A673 (cell line): ENCODE measurements around the gene CHEK1. TPM values are rescaled to one million over a fixed set of nuclear protein-coding genes. Genes with fewer than 3 reads are reported as not detected.

Source experiments
- BruUV-seq: library from RNA; stranded (reverse); fragments of 400-500 nt; replicated peaks from 2 replicates; lab custom pipeline; 2021; lab: Mats Ljungman, UMichigan
- CTCF ChIA-PET: fragments of 300-600 bp; sonication (Branson Sonifier 250); formaldehyde crosslinking; loops from one replicate; lab custom pipeline; 2022; ENCODE audit warnings: antibody characterized with exemption; lab: Charles Lee
- POLR2A ChIA-PET: fragments of 300-600 bp; sonication (Branson Sonifier 250); formaldehyde crosslinking; loops from one replicate; lab custom pipeline; 2022; ENCODE audit warnings: antibody characterized with exemption; ENCODE audit not compliant: low non-redundant PET; lab: Charles Lee
- DNase-seq: peaks from one replicate; pipeline ENCODE4 v3.0.0-alpha.2; 2015; ENCODE audit warnings: low spot score
- H3K27ac ChIP-seq: fragments of 200-600 bp; sonication (generic); 2 replicates; pipeline ENCODE4 v1.5.1; 2016; ENCODE audit warnings: mixed run types, low read depth, mild to moderate bottlenecking, mixed read lengths, antibody characterized with exemption, low read length; ENCODE audit not compliant: poor library complexity, severe bottlenecking
- H3K27me3 ChIP-seq: fragments of 200-600 bp; sonication (generic); replicated peaks from 2 replicates; pipeline ENCODE4 v1.6.1; 2017; ENCODE audit warnings: mixed run types, low read depth, mild to moderate bottlenecking, mixed read lengths, antibody characterized with exemption, low read length; ENCODE audit not compliant: insufficient read depth, poor library complexity
- H3K36me3 ChIP-seq: fragments of 200-600 bp; sonication (generic); 2 replicates; pipeline ENCODE4 v1.6.1; 2016; ENCODE audit warnings: mixed run types, mild to moderate bottlenecking, mixed read lengths, antibody characterized with exemption, low read length; ENCODE audit not compliant: insufficient read depth, poor library complexity, severe bottlenecking
- H3K4me1 ChIP-seq: fragments of 200-600 bp; sonication (generic); 2 replicates; pipeline ENCODE4 v1.6.1; 2017; ENCODE audit warnings: mixed run types, mild to moderate bottlenecking, mixed read lengths, antibody characterized with exemption, low read length; ENCODE audit not compliant: insufficient read depth, poor library complexity, severe bottlenecking
- H3K4me3 ChIP-seq: fragments of 200-600 bp; sonication (generic); 2 replicates; pipeline ENCODE4 v1.5.1; 2016; ENCODE audit warnings: low read depth, mixed run types, mild to moderate bottlenecking, mixed read lengths, low read length; ENCODE audit not compliant: poor library complexity, severe bottlenecking
- H3K9me3 ChIP-seq: fragments of 200-600 bp; sonication (generic); 2 replicates; pipeline ENCODE4 v1.6.1; 2016; ENCODE audit warnings: mixed run types, low read depth, mild to moderate bottlenecking, mixed read lengths, antibody characterized with exemption, low read length; ENCODE audit not compliant: poor library complexity, severe bottlenecking
- CTCF ChIP-seq: fragments of 300-800, 200-600 bp; sonication (generic); conservative IDR thresholded peaks from 2 replicates; pipeline ENCODE4 v1.5.1; 2017; ENCODE audit warnings: low read depth, mild to moderate bottlenecking, antibody characterized with exemption, low read length, moderate library complexity, mixed read lengths
- EZH2 ChIP-seq: fragments of 200-600 bp; sonication (generic); IDR thresholded peaks from 2 replicates; pipeline ENCODE4 v1.6.1; 2017; ENCODE audit warnings: borderline replicate concordance, low read depth, mild to moderate bottlenecking, mixed read lengths, antibody characterized with exemption, low read length; ENCODE audit not compliant: poor library complexity, severe bottlenecking
- intact Hi-C: fragments of 100-400 bp; cut with micrococcal nuclease; formaldehyde crosslinking; loops from one replicate; pipeline ENCODE4 v1.10.0; 2022; ENCODE audit not compliant: unreplicated experiment
- total RNA-seq: library from RNA; stranded (reverse); gene quantifications from 2 replicates; pipeline ENCODE4 v1.2.3, GENCODE V29; 2021

The CHEK1 gene
- total RNA-seq, 1 experiment from 2014 or later, result 135 TPM

- no peaks in the 10 kb centered on the region for H3K9me3 ChIP-seq
- POLR2A ChIA-PET, result interaction anchor here (0.7 kb wide), 1 partner anchor 16 kb away, joined by 5 read pairs; no protein-coding TSS in a partner anchor
- TF ChIP-seq EZH2 (no peak), CTCF (peak; percentile 55)
- H3K36me3 ChIP-seq, result peaks cover 46% of the 10 kb centered on the region
- BruUV-seq, result TSS peak; percentile 48
- CTCF ChIA-PET, result no interaction called here
- no peaks in the 10 kb centered on the region for H3K27me3 ChIP-seq
- intact Hi-C loops, result loop anchor here (1.0 to 2.0 kb wide), 2 partner anchors 248 to 261 kb away; partner anchors contain the start of gene HYLS1
- peak; percentile 98 for DNase-seq
- H3K4me1 ChIP-seq, result peaks cover 19% of the 10 kb centered on the region
- H3K27ac ChIP-seq, result peak overlapping the region; percentile 90
- H3K4me3 ChIP-seq, result peak overlapping the region; percentile 59
These were observed 1.5 kb downstream of the CHEK1 start for GRCh38 chr11:125626288-125626950.

- BruUV-seq, result no TSS peak
- intact Hi-C loops, result loop anchor here (2.0 kb wide), 1 partner anchor 247 kb away; no protein-coding TSS in a partner anchor
These were observed 2.4 kb downstream of the CHEK1 start for GRCh38 chr11:125627236-125627910.

DNA sequence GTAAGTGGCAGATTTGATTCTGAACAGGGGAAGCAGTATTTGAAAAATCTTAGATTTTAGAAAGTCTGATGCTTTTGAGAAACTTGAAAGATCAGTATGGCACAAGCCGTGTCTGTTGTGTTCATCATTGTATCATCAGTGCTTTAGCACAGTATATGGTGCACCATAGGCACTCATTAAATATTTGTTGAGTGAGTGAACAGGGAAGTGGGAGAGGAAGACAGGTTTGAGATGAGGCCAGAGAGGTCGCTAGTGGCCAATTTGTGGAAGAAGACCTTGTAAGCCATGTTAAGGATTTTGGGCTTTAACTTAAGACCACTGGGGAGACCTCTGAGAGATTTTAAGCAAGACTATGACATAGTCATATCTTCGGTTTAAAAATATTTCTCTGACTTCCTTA, 12.9 kb downstream of the CHEK1 start:
- Histone ChIP-seq H3K9me3 (no peaks in the 10 kb centered on the region), H3K27ac (no peak overlapping the region), H3K36me3 (peaks cover 93% of the 10 kb centered on the region), H3K4me3 (no peak overlapping the region), H3K4me1 (no peaks in the 10 kb centered on the region), H3K27me3 (no peaks in the 10 kb centered on the region)
- intact Hi-C loops, result no loop called here
- CTCF ChIA-PET, result no interaction called here
- POLR2A ChIA-PET, result no interaction called here
- DNase-seq, result no peak
- TF ChIP-seq EZH2, result no peak
- TF ChIP-seq CTCF, result no peak
- no TSS peak for BruUV-seq

More at GRCh38 chr11:125627236-125627910, 2.4 kb downstream of the CHEK1 start:
- Histone ChIP-seq H3K4me1 (peaks cover 19% of the 10 kb centered on the region), H3K27ac (peak overlapping the region; percentile 90), H3K27me3 (no peaks in the 10 kb centered on the region), H3K9me3 (no peaks in the 10 kb centered on the region), H3K4me3 (peak overlapping the region; percentile 59), H3K36me3 (peaks cover 46% of the 10 kb centered on the region)
- no peak for TF ChIP-seq EZH2
- no peak for TF ChIP-seq CTCF
- ChIA-PET CTCF (no interaction called here), POLR2A (no interaction called here)
- DNase-seq, result no peak
